ENCODE results near the gene NFKBIE.

Gene NFKBIE

DNA sequence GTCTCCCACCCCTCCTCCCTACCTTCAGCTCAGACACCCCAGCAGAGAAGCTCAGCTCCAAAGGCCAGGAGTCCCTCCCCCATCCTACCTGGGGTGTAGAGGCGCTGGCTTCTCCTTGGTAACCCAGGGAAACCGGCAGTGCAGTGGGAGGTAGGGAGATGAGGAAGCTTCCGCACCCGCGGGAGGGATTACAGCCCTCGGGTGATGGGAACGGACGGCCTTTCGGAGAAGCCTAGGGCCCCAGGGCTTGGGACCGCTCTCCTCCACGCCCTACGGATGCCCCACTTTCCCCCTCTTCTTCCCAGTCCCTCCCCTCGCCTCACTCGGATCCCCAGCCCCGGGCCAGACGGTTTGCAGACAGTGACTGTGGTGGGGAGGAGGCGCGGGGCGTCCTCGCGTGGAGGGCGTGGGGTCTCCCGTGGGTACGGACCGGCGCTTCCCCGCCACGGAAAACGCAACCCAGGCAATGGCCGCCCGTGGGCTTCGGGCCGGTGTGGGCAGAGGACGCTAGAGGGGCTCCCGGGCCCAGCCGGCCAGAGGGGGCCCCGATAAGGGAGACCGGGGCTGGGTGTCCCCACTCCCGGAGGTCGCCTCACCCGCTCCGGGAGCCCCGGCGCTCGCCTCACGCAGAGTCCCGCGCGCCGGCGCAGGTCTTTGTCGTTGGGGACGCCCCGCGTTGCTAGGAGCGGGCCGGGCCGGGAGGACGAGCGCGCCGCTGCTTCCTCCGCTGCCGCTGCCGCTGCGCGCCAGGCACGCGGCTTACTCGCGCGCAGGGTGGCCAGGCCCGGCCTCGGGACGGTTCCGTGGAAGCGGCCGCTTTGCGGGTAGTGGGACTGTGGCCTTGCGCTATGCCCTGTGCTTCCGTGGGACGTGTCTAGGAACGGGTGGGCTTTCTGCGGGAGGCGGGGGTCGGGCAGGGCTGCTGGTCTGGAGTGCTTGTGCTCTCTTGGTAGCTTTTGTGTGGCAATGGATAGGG lies 32.0 kb upstream of the NFKBIE start:
- DNase-seq (ENCODE audit: low read depth in 3 of 3, low spot score in 1 of 3) = peak in 2 of 3 donors; percentile 12 to 37

DNA sequence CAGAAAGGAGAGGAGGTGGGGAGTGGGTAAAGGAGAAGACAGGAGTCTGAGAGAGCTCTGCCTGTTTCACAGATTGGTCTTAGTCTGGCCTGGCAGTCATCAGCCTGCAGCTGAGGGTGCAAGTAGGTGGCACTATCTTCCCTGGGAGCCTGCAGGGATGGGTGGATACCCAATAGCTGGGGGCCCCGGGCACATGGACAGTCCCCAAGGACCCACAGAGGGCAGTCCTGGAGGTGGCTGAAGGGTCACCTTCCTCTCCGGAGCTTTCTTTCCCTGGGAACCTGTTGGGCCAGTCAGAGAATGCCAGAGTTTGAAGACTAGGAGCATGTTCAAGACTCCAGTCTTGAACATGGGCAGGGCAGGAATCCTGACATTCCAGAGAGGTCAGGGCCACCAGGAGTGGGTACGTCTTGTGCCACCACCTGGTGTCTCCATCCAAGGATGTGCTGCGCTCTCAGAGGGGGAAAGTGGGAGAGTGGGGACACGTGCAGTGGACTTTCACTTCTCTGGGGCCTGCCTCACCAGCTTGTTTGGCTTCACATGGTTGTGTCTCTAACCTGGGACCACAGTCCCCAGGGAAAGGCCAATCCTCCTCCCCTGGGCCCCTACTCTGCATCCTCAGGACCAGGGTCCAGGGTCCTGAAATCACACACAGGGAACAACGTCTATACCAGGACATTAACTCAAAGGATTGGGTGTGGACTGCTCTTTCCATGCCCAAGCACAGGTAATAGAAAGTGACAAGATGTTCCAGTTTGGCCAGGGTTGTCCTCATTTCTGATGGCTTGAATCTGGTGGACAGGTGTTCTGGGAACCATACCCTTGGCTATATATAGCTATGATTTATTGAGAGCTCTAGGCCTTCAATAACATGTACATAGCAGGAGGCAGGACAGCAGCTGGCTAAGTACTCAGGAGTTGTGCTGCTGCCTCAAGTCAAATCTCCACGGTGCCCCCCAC lies 29.8 kb upstream of the NFKBIE start:
- no peak for DNase-seq (ENCODE audit: low read depth in 3 of 3, low spot score in 1 of 3)

DNA sequence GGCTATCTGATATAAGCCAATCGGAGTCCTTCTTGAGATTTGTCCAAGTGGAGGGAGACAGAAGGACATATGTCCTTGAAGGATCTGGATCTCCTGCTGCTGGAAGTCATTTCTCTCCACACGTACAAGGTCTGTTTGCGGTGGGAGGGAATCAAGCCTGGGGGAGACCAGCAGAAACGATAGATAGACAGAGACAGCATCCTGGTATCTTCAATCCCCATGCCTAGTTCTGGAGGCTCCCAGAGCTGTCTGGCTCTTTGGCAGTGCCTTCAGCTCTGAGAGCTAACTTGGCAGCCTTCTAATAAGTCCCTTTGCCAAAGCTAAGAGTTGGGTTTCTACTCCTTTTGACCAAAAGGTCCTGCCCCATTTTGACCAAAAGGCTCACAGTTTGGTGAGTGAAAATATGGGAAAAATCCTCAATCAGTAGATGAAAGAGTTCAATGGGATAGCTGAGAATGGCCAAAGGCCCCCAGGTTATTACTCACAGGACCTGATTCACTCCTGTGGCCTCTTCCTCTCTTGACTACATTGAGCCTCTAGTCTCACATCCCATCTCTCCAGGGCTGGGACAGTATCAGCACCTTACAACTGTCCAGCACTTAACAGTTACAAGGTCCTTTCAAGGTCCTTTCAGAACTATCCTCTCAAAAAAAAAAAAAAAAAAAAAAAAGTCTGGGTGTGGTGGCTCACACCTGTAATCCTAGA lies 27.5 kb upstream of the NFKBIE start:
- DNase-seq (ENCODE audit: low read depth in 3 of 3, low spot score in 1 of 3) = no peak

DNA sequence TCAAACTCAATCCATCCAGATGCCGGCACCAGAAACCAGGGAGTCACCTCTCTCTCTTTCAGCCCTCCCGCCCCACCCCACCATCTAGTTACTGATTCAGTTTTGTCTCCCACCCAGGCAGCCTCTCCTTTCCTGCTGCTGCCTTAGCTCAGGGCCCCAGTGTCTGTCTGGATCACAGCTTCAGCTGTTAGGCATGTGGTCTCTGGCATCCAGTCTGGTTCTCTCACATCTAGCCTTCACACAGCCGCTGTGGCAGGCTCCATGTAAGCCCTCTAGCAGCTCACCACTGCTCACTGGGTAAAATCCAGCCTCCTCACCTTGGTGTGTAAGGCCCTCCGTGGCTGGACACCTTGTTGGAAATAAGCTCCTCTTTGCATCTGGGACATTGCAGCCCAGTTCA lies 26.5 kb upstream of the NFKBIE start:
- no peak for DNase-seq (ENCODE audit: low read depth in 3 of 3, low spot score in 1 of 3)

GRCh38 chr6:44289726-44290260 lies 24.4 kb upstream of the NFKBIE start:
- DNase-seq (ENCODE audit: low read depth in 3 of 3, low spot score in 1 of 3) = no peak

- DNase-seq (ENCODE audit: low read depth in 3 of 3, low spot score in 1 of 3) = no peak
These were observed 21.4 kb upstream of the NFKBIE start for GRCh38 chr6:44286747-44287146.

DNA sequence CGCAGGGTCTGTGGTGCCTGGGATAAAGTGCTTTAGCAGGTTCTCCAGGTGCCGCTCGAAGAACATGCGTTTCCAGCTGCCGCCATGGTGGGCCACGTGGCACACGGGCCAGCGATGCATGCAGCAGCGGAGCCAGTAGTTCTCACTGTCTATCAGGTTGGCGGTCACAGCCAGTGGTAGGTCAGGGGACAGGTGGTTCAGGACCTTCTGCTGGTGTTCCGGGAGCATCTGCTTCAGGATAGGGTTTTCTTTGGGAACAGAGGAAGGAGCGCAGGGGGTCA lies 20.9 kb upstream of the NFKBIE start:
- DNase-seq (ENCODE audit: low read depth in 3 of 3, low spot score in 1 of 3) = no peak

DNA sequence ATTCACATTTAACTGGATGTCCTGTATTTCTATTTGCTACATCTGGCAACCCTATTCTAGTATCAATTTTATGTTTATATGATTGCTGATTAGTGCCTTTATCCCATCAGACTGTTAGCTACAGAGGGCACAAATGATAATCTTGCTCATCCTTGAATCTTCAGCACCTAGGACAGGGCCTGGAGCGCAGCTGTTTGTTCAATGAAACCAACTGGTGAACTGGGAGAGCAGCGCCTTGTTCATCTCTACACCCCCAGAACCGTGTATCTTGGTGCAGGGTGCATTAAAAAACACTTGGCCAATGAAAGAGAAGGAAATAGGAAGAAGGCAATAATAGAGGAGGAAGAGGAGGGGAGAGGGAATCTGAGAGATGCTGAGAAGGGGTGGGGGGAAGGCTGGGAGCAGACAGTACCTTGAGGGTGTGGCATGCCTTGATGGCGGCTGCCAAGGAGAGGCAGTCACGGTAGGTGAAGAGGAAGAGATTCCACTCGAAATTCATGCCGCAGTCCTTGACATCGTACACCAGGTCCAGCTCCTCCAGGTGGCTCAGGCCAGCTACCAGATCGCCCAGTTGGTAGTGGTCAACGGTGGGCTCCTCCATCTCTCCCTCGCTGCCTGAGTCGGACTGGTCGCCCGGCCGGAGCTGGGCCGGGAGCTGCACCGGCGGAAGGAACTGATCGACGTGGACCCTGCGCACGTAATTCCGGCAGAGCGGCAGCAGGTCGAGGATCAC lies 20.4 kb upstream of the NFKBIE start:
- no peak for DNase-seq (ENCODE audit: low read depth in 3 of 3, low spot score in 1 of 3)

DNA sequence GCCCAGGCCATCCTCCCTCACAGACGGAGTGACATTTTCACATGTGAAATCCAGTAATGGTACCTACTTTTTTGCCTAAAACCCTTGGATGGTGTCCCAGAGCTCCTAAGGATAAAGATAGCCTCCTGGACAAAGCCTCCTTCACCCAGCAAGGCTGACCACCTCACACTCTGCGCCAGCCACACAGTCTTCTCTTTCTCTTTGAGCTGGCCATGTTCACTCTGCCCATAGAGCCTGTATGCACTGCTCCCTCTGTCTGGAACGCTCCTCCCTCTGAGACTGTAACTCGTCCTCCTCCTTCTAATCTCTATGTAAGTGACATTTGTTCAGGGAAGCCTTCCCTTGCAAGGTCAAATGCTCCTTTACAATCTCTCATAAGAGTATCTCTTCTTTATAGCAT lies 19.5 kb upstream of the NFKBIE start:
- DNase-seq (ENCODE audit: low read depth in 3 of 3, low spot score in 1 of 3) = no peak

DNA sequence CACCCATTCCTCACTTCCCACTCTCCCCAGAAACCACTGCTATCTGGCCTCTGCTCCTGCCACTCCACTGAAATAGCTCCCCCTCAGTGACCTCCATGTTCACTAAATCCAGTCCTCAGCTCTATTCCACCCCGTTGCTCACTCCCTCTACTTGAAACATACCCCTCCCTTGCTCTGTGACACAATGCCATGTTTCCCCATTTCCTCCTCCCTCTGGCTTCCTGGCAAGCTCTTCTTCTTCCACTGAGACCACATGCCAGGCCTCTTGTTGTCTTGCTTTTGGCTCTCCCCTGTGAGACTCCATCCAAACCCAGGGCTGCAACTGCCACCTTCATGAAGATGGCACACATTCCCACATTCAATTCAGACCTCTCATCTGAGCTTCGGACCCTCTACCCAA lies 18.8 kb upstream of the NFKBIE start:
- no peak for DNase-seq (ENCODE audit: low read depth in 3 of 3, low spot score in 1 of 3)

- no peak for DNase-seq (ENCODE audit: low read depth in 3 of 3, low spot score in 1 of 3)
These were observed 13.7 kb upstream of the NFKBIE start for GRCh38 chr6:44278774-44279697.

DNA sequence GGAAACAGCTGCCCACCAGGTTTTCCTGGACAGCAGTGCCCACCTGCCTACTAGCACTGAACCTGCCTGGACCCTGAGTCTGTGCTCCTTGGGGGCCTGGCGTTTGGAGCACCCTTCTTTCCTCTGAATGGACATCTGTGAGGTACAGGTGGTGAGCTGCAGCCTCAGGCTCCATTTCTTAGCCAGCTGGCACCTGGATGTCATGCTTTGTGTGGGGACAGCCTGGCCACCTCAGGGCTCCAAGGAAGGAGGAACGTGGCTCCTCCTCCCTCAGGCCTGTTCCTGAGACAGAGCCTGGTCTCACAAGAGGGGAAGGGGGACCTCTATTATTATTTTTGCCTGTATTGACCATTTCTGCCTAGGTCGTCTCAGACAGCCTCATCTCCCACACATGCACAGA lies 13.0 kb upstream of the NFKBIE start:
- no peak for DNase-seq (ENCODE audit: low read depth in 3 of 3, low spot score in 1 of 3)

DNA sequence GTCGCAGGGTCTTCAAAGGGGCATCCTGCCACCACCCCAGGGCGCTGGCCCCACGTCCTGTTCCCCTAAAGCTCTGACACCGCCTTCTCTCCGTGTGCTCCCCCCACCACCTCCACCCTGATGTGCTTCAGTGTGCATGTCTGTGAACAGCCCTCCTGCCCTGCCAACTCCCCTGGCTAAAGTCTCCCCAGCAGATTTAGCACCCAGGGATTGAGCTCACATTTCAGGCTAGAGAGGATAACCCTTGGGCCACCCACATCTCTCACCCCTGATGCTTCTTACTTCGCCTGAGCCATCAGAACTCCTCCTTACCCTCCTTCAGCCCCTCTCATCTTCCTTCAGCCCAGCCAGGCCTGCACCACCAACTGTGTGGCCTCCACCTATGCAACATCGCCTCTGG lies 12.4 kb upstream of the NFKBIE start:
- no peak for DNase-seq (ENCODE audit: low read depth in 3 of 3, low spot score in 1 of 3)

GRCh38 chr6:44276667-44277640 lies 11.6 kb upstream of the NFKBIE start:
- no peak for DNase-seq (ENCODE audit: low read depth in 3 of 3, low spot score in 1 of 3)

- no peak for DNase-seq (ENCODE audit: low read depth in 3 of 3, low spot score in 1 of 3)
These were observed 10.6 kb upstream of the NFKBIE start for GRCh38 chr6:44275749-44276648.

GRCh38 chr6:44275271-44275748 lies 10.0 kb upstream of the NFKBIE start:
- no peak for DNase-seq (ENCODE audit: low read depth in 3 of 3, low spot score in 1 of 3)

DNA sequence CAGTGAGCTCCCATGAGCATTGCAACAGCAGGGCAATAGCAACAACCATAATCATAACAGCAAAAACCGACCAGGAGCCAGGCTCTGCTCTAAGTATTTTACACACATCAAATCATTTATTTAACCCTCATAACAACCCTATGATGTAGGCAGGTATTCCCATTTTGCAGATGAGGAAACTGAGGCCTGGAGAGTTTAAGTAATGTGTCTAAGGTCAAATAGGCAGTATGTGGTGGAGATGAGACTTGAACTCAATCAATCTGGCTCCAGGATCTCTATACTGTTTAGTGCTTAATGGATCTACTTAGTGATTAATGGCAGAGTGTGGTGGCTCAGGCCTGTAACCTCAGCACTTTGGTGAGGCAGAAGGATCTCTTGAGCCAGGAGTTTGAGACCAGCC lies 8.3 kb upstream of the NFKBIE start:
- DNase-seq (ENCODE audit: low read depth in 3 of 3, low spot score in 1 of 3) = no peak

Measured in stimulated activated CD4-positive, alpha-beta T cell treated with anti-CD3 and anti-CD28 coated beads, TNF-alpha, amount 100 ng/mL, for 1 hour (primary cell).